OCI-M2 (cell line): ENCODE results near the gene DCUN1D4.

Source experiments
- DNase-seq: peaks from one replicate; lab custom pipeline; 2025; ENCODE audit not compliant: unreplicated experiment; lab: John Stamatoyannopoulos, UW

The DCUN1D4 gene

DNA sequence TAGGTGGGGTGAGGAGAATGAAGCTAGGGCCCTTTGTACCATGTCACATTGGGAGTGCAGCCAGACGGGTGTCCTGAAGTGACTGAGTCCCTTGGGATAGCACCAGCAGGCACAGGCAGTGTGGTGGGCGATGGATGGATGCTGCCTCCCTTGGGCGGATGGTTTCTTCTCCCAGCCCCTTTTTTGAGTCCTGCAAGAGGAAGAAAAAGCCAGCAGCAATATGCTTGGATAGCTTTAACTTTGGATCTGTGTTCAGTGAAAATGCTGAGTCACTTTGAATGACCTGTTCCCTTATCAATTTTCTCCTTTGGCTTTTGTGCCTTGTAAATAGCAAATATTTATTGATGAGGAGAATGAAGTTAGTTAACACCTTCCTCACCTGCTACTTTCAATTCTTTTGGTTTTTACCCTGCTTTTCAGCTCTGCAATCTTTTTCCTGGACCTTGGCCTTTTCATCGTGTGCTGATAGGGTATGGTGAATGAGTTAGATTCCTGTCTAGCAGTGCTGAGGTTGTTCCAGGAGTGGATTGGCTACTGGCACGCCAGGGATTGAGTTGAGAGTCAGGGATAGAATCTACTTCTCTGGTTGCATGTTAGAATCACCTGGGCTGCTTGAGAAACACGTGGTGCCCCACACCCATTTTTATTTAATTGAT lies 10.2 kb downstream of the DCUN1D4 start:
- DNase-seq = no peak

DNA sequence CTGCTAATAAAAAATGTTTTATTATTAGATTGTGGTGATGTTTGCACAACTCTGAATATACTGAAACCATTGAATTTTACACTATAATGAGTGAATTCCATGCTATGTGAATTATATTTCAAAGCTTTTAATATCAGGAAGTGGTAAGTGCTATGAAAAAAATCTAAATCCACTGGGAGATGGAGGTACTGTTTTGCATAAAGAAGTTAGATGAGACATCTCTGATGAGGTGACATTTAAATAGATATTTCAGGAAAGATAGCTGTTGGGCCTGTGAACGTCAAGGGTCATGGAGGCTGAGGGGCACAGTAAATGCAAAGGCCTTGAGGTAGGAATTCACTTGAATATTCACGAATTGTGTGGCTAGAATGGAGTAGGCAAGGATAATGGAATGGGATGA lies 12.3 kb downstream of the DCUN1D4 start:
- DNase-seq = no peak

DNA sequence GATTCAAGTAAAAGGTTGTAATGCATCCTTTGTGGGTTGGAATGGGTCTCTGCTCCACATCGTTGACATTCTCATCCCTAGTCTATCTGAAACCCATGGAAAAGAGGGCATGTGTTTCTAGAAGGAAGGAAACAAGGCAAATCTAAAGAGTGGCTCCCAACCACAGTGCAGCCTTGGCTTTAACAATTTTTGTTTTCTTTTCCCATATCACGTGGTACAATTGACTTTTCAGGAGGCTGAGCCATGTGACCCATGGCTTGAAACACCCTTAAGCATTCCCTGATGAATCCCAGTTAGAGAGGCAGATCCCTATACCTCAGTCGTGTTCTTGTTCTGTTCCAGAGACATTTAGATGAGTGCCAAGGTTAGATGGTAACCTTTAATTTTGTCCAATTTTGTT lies 12.8 kb downstream of the DCUN1D4 start:
- no peak for DNase-seq

DNA sequence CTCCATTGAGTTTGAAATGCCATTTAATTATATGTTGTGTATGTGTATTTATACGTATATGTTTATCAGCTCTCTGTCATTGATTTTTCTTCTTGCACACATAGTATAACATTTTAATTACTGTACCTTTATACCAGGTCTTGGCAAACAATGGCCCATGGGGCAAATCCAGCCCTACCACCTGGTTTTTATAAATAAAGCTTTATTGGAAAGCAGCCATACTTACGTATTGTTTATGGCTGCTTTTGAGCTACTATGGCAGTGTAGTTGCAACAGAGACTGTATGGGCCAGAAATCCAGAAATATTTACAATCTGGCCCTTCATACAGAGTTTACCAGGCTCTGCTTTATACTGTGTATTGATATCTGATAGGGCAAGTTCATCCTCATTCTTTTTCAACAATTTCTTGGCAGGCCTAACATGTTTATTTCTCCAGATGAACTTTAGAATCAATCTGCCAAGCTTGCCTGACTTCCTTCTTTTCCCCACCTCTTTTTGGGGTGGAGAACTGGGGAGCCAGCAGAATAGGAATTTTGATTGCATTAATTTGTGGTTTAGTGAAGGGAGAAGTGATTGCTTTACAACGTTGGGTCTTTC lies 15.8 kb downstream of the DCUN1D4 start:
- DNase-seq = no peak

DNA sequence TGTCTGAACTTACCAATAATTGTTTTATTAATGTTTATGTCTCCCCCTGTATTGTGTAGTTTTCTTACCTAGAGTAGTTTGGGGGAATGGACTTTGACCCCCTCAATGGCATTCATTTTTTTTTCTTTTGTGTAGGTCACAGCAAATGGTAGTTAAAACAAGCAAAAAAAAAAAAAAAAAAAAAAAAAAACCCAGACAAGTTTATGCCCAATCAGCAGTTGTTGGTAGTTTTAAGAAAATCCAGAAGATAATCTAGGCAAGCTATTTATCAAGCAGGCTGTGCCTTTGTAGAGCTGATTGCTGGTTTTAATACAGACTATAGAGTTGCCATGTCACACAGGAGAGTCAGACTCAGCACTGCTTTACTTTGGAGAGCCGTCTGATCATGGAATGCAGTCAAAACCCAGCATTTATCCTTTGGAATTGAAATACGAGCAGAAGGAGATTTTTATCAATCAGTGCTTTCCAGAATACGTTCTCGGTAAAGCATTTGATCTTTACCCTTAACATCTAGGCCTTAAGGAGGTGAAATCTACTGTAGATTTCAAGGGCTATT lies 16.6 kb downstream of the DCUN1D4 start:
- no peak for DNase-seq

DNA sequence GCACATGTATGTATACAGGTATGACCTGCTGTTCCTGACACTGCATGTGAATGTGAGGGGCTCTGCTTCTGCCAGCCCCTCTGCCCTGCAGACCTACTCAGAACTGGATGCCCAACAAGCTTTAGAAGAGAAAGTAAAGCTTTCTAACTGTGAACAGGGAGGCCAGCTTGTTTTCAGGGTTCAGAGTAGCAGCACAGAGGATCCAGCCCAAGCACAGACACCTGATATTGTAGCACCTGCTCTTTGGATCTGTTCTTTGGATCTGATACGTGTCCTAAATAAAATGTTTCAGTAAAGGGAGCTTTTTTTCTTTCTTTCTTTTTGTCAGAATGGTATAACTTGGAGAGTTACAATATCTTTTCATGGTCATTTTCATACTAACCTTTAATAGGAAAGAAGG lies 19.2 kb downstream of the DCUN1D4 start:
- DNase-seq = no peak

DNA sequence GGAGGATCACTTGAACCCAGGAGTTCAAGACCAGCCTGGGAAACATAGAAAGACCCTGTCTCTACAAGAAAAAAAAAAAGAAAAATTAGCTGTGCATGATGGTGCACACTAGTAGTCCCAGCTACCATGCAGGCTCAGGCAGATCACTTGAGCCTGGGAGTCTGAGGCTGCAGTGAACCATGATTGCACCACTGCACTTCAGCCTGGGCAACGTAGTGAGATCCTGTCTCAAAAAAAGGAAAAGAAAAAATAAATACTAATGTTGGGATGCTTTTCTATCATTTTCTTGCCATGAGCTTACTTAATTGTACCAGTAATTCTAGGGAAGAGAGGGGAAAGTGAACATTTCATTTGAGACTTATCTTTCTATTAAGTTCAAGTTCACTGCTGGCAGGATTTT lies 19.8 kb downstream of the DCUN1D4 start:
- no peak for DNase-seq

DNA sequence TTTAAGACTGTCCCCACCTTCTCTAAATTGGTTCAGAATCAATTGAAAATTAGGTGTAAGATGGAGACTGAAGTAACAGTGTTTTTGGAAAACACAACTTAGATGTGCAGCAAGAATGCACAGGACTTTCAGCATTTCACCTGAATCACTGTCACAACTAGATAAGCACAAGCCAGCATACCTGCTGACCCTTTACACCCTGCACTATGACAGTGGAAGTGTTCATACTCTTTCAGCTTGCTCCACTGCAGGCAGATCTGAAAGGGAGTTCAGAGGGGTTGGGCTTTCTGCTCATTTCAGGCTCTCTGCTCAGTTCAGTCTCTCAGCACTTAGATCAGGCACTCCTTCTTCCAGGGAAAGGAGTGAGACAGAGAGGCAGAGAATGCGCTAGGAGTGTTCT lies 22.8 kb downstream of the DCUN1D4 start:
- no peak for DNase-seq

DNA sequence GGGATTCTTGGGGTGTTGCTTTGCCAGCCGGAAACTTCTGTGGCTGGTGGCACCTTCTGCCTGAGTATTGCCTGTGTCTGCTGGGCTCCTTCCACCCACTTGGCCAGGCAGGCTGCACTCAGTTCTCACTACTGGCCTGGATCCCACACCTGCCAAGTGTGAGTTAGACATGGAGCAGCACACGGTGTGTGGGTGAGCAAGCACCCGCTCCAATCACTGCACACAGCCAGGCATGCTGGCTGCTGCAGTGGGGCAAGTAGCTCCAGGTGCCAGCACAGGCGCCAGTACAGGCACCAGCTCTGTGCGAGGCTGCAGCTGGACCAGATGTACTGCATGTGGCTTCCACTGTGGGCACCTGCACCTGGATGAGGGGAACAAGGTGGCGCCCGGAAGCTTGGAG lies 23.9 kb downstream of the DCUN1D4 start:
- DNase-seq = no peak

DNA sequence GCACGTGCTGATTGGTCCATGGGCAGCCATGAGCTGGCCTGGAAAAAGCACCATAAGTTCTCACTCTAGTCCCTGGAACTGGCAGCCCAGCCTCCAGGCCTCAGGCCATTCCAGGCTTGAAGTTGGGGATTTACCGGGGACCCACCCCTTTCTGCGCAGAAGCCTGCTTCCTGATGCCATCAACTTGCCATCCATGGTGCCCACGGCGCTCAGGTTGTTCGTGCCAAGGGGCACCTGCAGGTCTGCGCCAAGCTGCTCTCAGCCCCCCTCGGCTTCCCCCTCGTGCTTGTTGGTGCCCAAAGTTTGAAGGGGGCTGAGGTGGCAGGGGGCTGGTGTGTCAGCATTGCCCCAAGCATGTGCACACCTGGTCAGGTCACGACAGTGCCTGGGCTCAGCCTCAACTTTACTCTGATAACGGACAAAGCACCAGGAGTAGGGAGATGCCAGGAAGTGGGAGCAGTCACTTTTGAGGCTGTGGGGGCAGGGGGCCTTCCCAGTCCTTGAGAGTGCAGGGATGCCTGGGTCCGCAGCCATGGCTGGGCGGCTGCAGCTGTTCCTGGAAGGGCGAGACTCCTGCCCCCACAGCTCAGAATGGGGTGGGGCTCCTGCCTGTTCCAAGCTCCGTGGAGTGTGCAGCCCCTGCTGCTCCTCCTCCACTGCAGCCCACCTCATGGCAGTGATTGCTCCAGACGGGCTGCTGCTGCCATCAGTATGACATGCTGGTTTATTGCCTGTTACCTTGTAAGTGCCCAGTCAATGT lies 24.9 kb downstream of the DCUN1D4 start:
- no peak for DNase-seq

DNA sequence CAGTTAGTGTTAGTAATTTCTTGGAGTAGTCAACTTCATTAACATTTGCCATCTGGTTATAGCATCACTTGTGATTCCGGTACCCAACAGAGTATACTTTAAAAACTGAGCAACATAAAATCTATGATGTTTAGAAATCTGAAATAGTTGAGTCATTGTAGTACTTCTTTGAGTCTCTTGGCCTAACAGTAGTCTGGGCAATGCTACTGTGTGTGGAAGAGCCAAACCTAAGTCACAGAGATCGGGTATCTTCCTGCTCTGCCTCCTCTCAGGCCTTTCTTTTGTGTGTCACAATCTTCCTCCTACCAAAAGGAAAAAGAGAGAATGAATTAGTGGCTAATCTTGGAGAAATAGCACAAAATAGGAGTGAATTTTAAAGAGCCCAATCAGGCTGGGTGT lies 25.5 kb downstream of the DCUN1D4 start:
- DNase-seq = no peak

DNA sequence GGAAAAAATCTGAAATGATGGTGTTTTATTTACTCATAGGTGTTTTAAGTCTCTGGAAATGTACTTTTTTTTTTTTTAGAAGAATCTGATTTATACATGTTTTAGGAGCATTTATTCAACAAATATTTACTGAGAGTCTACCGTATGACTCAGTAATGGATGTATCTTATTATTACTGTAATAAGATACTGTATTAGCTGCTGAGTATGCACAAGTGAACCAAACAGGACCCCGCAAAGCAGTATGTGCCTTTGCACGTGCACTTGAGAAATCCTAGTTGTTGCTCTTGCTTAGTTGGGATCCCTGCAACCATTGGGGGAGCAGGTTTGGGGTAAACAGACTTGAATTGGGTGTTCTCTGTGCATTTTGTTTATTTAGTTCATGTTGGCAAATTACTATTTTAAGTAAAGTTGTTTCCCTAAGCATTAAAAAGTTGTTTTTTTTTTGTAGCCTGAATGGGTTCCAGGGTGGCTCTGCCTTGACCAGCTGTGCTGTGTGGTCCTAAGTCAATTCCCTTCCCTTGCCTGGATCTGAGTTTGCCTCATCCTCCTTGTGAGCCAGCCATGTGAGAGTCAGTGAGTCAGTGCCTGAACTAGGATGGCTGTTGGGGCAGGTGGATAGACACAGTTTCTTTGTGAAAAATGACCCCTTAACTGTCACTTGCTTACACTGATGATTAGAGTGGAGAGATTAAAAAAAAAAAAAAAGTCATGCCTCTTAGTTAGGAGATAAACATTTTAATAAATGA lies 27.7 kb downstream of the DCUN1D4 start:
- no peak for DNase-seq

DNA sequence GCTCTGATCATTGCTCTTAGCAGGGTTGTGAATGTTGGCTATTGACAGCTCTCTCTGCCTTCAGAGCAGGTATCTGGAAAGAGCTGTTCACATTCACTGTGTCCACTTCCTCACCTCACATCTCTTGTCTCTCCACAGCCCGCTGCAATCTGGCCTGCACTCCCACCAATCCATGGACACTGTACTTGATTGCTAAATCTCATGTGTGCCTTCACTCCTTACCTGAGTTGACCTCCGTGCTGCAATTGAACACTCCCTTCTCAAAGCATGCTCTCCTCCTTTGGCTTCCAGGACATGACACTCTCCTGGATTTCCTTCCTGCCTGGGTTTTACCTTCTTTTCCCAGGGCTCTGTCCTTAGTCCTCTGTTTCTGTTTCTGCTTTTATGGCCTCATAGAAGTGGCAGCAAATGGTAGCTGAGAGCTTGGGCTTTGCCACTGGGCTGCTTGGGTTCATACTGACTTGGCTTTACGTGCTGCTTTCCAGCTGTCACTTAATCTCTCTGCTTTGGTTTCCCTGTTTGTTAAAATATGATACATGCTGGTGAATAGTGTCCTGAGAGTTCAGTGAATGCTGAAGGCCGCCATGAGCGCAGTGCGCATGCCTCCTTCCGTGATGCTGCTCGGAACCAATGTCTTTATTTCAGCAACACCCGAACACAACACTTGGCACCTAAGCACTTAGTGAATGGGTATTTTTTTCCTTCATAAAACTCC lies 29.5 kb downstream of the DCUN1D4 start:
- DNase-seq = no peak

DNA sequence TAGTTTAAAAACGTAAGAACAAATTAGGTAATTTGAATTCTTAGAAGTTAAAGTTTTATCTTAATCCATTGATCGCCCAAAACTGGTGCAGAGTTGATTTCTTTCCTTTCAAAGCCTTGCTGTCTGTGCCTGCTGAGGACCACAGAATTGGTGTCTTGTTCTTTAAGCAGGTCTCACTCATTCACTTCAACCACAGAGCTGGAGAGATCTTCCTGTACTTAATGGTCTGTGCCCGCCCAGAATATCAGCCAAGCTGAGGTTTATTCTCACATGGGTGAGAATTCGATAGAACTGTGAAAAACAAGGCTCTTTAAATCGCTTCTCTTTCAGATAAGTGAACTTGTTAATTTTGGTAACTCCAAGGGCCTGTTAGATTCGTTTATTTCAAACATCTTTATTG lies 31.6 kb downstream of the DCUN1D4 start:
- DNase-seq = no peak

DNA sequence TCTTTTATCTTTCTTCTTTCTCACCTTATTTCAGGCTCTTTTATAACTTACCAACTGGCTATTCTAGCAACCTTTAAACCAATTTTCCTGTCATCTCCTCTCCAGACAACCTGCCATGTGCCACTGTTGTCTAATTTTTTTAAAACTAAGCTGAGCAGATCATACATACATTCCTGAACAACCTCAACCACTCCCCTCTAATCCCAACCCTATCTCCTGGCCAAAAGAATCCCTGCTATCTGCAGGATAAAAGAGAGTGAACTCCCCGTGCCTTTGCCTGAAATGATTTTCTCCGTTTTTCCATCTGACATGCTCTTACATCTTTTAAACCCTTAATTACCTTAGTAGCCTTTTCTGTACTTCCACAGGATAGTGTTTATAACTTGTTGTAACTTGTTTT lies 35.5 kb downstream of the DCUN1D4 start:
- DNase-seq = no peak

DNA sequence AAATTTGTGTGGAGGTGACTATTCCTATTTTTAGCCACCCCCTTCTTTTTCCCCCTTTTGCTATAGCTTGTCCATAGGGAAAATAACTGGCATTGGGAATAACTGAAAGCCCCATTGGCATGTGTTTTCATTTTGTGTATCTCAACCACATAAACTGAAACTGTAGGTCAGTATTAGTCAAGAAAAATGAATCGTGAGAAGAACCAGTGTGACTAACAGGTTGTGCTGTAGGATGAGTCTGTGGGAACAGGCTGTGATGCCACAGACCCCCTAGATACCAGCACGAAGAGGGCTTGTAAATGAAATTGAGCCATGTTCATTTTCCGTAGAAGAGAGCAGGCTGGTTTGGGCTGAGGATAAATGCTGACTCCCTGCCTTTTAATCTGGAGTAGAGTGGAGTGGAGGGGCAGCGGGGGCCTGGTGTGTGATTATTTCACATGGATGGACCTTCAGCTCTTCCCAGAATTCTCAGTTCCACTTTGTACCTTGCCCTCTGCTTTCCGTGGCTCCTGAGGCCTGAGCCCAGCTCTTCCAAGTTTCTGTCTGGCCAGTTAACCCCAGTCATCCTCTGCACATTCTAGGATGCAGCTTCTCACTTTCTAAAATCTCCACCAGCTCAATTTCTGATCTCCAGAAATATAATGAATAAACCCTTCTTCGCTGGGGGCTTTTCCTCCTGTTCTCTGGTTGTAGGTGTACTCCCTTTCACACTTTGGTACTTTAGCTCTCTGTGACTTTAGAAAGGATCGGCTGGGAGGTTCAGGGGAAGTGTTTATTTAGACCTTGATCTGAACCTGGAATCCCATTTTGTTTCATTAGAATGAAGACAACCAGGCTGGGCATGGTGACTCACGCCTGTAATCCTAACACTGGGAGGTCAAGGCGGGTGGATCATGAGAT lies 37.3 kb downstream of the DCUN1D4 start:
- no peak for DNase-seq

DNA sequence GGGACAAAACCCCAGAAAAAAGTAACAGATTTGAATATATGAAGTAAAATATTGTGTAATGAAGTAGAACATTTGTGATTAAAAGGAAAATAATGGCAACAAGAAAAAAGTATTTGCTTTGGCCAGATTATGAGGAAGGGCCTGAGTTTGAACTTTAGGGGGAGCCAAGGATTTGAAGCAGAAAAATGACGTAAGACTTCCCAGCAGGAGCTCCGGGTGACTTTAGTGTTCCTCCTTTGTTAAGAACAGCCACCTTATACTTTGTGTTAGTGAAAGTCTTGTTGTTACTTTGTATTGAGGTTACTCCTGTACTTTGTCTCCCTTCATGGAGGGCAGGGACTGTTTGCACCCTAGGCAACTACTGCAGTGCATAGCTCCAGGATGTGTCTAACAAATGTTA lies 41.1 kb downstream of the DCUN1D4 start:
- DNase-seq = no peak

DNA sequence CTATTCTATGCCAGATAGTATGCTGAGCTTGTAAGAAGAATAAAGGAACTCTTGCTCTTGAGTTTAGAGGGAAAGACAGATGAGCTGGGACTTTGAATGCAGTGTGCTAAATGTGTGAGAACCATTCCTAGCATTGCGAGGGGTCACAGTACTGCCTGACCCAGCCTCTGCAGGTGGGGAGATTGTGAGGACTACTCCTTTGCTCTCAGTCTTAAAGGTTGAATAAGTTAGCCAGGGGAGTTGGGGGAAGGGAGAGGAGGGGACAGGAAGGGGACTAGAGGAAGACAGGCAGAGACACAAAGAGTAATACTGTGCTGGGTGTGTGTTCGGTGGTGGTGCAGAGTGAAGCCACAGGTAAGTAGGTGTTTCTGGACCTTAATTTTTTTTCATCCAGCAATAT lies 41.7 kb downstream of the DCUN1D4 start:
- DNase-seq = no peak

DNA sequence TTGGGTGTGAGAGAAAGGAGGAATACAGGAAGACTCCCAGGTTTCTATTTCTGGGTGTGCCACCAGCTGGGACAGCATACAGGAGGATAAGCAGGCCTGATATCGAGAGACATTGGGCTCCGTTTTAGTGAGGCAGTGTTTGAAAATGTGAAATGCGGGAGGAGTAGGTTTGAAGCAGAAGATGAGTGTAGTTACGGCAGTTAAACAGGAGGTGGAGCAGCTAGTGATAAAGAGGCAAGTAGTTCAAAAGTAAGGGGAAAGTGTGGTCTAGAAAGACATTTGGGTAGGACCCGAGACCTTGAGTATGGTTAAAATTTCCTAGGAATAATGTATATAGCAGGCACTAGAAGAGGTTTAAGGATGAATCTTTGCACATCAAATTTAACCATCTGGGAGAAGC lies 42.4 kb downstream of the DCUN1D4 start:
- DNase-seq = no peak

DNA sequence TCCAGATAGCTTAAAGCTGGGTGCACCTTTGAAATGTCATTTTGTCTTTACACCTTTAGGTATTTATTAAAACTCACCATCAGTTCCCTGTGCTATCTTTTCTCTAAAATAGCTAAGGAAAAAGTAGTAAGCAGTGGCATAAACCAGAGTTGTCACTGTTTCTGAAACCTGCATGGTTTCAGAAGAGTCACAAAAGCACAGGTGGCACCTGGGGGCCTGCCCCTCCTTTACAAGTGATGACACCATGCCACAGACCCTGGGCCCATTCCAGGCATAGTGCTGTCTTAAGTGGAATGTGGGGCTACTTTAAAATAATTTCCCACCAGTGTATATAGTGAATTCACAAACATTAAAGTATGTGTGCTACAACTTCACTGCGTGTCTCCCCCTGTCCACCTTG lies 47.8 kb downstream of the DCUN1D4 start:
- DNase-seq = no peak
